ENCODE results near the gene MST1R. TPM values are rescaled to one million over a fixed set of nuclear protein-coding genes. Genes with fewer than 3 reads are reported as not detected.

Gene MST1R
- total and polyA plus RNA-seq, 2 experiments from 2014 or later: 3.7 to 3.9 TPM

GRCh38 chr3:49910409-49911123 lies 6.9 kb upstream of the MST1R start:
- ATAC-seq (peak; percentile 84), DNase-seq (ENCODE audit: low spot score) (peak; percentile 90)
- Histone ChIP-seq H3K36me3 (ENCODE audit: insufficient read depth) (no peaks in the 10 kb centered on the region), H3K27me3 (ENCODE audit: insufficient read depth) (peaks cover 11% of the 10 kb centered on the region; the same call in 1 of the 2 replicates), H2AFZ (peak overlapping the region; percentile 80), H3K27ac (ENCODE audit: low read depth) (no peak overlapping the region), H3K4me3 (peak overlapping the region; percentile 56), H3K79me2 (replicated peaks; ENCODE audit: insufficient read depth) (no peaks in the 10 kb centered on the region), H3K4me2 (peak overlapping the region; percentile 85), H3K9me2 (ENCODE audit: insufficient read depth) (no peaks in the 10 kb centered on the region), H3K4me1 (ENCODE audit: insufficient read depth) (peaks cover 28% of the 10 kb centered on the region), H3F3A (replicated peaks; ENCODE audit: low read depth) (peaks cover 22% of the 10 kb centered on the region), H4K20me1 (replicated peaks; ENCODE audit: insufficient read depth) (no peaks in the 10 kb centered on the region; the same call in 1 of the 2 replicates)
- no peak for TF ChIP-seq JUNB (IDR thresholded peaks at IDR 0.05; ENCODE audit: unreplicated experiment)
- TF ChIP-seq, protein P1, sequence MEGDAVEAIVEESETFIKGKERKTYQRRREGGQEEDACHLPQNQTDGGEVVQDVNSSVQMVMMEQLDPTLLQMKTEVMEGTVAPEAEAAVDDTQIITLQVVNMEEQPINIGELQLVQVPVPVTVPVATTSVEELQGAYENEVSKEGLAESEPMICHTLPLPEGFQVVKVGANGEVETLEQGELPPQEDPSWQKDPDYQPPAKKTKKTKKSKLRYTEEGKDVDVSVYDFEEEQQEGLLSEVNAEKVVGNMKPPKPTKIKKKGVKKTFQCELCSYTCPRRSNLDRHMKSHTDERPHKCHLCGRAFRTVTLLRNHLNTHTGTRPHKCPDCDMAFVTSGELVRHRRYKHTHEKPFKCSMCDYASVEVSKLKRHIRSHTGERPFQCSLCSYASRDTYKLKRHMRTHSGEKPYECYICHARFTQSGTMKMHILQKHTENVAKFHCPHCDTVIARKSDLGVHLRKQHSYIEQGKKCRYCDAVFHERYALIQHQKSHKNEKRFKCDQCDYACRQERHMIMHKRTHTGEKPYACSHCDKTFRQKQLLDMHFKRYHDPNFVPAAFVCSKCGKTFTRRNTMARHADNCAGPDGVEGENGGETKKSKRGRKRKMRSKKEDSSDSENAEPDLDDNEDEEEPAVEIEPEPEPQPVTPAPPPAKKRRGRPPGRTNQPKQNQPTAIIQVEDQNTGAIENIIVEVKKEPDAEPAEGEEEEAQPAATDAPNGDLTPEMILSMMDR (conservative IDR thresholded peaks at IDR 0.05; ENCODE audit: low read depth in 2 of 2): peak; percentile 36 to 63; a peak in 3 of 4 replicates
- no peak overlapping the region; the same call in 1 of the 2 replicates for H3K27ac Mint-ChIP-seq
- H3K4me3 Mint-ChIP-seq: peak overlapping the region; percentile 61
- H3K36me3 Mint-ChIP-seq (ENCODE audit: low read depth): no peaks in the 10 kb centered on the region; the same call in 2 of the 3 replicates
- H3K4me1 Mint-ChIP-seq: peaks cover 42% of the 10 kb centered on the region
- peaks cover 28% of the 10 kb centered on the region for H3K27me3 Mint-ChIP-seq (ENCODE audit: insufficient read depth, low read depth, poor library complexity)
- no peaks in the 10 kb centered on the region for H3K9me3 Mint-ChIP-seq

GRCh38 chr3:49908373-49909199 lies 4.9 kb upstream of the MST1R start:
- no peaks in the 10 kb centered on the region; the same call in 2 of the 3 replicates for H3K36me3 Mint-ChIP-seq (ENCODE audit: low read depth)
- H3K27me3 ChIP-seq (ENCODE audit: insufficient read depth): peaks cover 11% of the 10 kb centered on the region; the same call in 1 of the 2 replicates
- H3K4me2 ChIP-seq: no peak overlapping the region
- H3K27ac Mint-ChIP-seq: no peak overlapping the region
- H3K9me2 ChIP-seq (ENCODE audit: insufficient read depth): peaks cover 5% of the 10 kb centered on the region; the same call in 1 of the 2 replicates
- H3K4me3 ChIP-seq: no peak overlapping the region
- H3F3A ChIP-seq (replicated peaks; ENCODE audit: low read depth): peaks cover 32% of the 10 kb centered on the region
- DNase-seq (ENCODE audit: low spot score) (no peak), ATAC-seq (no peak)
- peaks cover 31% of the 10 kb centered on the region for H3K27me3 Mint-ChIP-seq (ENCODE audit: insufficient read depth, low read depth, poor library complexity)
- H3K4me1 Mint-ChIP-seq: peaks cover 45% of the 10 kb centered on the region
- no peaks in the 10 kb centered on the region for H3K79me2 ChIP-seq (replicated peaks; ENCODE audit: insufficient read depth)
- H2AFZ ChIP-seq: no peak overlapping the region
- H3K36me3 ChIP-seq (ENCODE audit: insufficient read depth): no peaks in the 10 kb centered on the region
- peaks cover 41% of the 10 kb centered on the region for H3K4me1 ChIP-seq (ENCODE audit: insufficient read depth)
- no peak overlapping the region for H3K27ac ChIP-seq (ENCODE audit: low read depth)
- no peaks in the 10 kb centered on the region; the same call in 1 of the 2 replicates for H4K20me1 ChIP-seq (replicated peaks; ENCODE audit: insufficient read depth)
- no peaks in the 10 kb centered on the region for H3K9me3 Mint-ChIP-seq
- no peak overlapping the region for H3K4me3 Mint-ChIP-seq
- TF ChIP-seq, protein P2, sequence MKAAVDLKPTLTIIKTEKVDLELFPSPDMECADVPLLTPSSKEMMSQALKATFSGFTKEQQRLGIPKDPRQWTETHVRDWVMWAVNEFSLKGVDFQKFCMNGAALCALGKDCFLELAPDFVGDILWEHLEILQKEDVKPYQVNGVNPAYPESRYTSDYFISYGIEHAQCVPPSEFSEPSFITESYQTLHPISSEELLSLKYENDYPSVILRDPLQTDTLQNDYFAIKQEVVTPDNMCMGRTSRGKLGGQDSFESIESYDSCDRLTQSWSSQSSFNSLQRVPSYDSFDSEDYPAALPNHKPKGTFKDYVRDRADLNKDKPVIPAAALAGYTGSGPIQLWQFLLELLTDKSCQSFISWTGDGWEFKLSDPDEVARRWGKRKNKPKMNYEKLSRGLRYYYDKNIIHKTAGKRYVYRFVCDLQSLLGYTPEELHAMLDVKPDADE (IDR thresholded peaks at IDR 0.05): no peak
- TF ChIP-seq, protein P1 (conservative IDR thresholded peaks at IDR 0.05; ENCODE audit: low read depth in 2 of 2): no peak
- no peak for TF ChIP-seq REST (IDR thresholded peaks at IDR 0.05; ENCODE audit: unreplicated experiment)
- TF ChIP-seq JUNB (IDR thresholded peaks at IDR 0.05; ENCODE audit: unreplicated experiment): no peak
- TF ChIP-seq CREB1 (CRISPR knock-in tag; IDR thresholded peaks at IDR 0.05; ENCODE audit: low read depth): no peak
- no peak for TF ChIP-seq POLR2AphosphoS5 (IDR thresholded peaks at IDR 0.05; ENCODE audit: low read depth)
- TF ChIP-seq EZH2 (IDR thresholded peaks at IDR 0.05; ENCODE audit: low read depth, unreplicated experiment): no peak
- TF ChIP-seq STAT1 (IDR thresholded peaks at IDR 0.05; ENCODE audit: unreplicated experiment): no peak
- TF ChIP-seq ZNF114 (CRISPR knock-in tag; IDR thresholded peaks at IDR 0.05): no peak
